ENCODE results near the gene CTDSPL. TPM values are rescaled to one million over a fixed set of nuclear protein-coding genes. Genes with fewer than 3 reads are reported as not detected.

CTDSPL gene
- total and polyA plus RNA-seq, 10 of the 15 experiments (the other 5 are each of a cell fraction or from before 2014, with no cell fraction given), result 0.05 to 0.51 (median 0.18) TPM; not detected in 6

- H3K27ac ChIP-seq (ENCODE audit: control insufficient read depth, insufficient read depth), result no peak overlapping the region
- no peaks in the 10 kb centered on the region for H3K36me3 ChIP-seq (ENCODE audit: control insufficient read depth in 2 of 2, insufficient read depth in 2 of 2, low read length in 1 of 2)
- ATAC-seq (no peak), FAIRE-seq (no peak), DNase-seq (ENCODE audit: low read depth, low spot score) (no peak)
- 39% methylated on average over 3 of the region's 3 CpGs for WGBS (ENCODE audit: insufficient coverage, insufficient replicate concordance, low lambda C conversion rate, missing lambda C conversion rate)
- no TSS peak for BruUV-seq (replicated peaks)
- RAD21 ChIA-PET (ENCODE audit: unreplicated experiment), result no interaction called here
- CTCF ChIA-PET, result interaction anchor here (1.0 to 4.8 kb wide), 3 partner anchors 11 to 101 kb away, joined by 3 to 41 read pairs (median 14); no protein-coding TSS in a partner anchor
- H3K4me3 ChIP-seq, result no peak overlapping the region
- no peak overlapping the region for H3K4me2 ChIP-seq (ENCODE audit: control insufficient read depth, insufficient read depth)
- no peaks in the 10 kb centered on the region for H4K20me1 ChIP-seq (ENCODE audit: control insufficient read depth, insufficient read depth)
- in situ Hi-C loops (cut with MboI), result no loop called here
- intact Hi-C loops (cut with micrococcal nuclease; ENCODE audit: unreplicated experiment), result no loop called here
- H2AFZ ChIP-seq (ENCODE audit: control insufficient read depth, low read depth, low read length), result no peak overlapping the region; the same call in 1 of the 2 replicates
- no peaks in the 10 kb centered on the region for H3K9me3 ChIP-seq (replicated peaks; ENCODE audit: control insufficient read depth, insufficient read depth, low read length)
- SMC1A ChIA-PET (ENCODE audit: uncharacterized antibody, unreplicated experiment), result interaction anchor here (0.6 to 2.0 kb wide), 3 partner anchors 11 to 33 kb away, joined by 3 to 4 read pairs (median 3); no protein-coding TSS in a partner anchor
- H3K9ac ChIP-seq (ENCODE audit: control insufficient read depth, insufficient read depth, low read length), result no peak overlapping the region
- peaks cover 3% of the 10 kb centered on the region for H3K4me1 ChIP-seq (ENCODE audit: control insufficient read depth, insufficient read depth, low read length)
- no peaks in the 10 kb centered on the region; a peak in 1 of 4 replicates for H3K27me3 ChIP-seq (replicated peaks in 1 of 2; ENCODE audit: control insufficient read depth in 2 of 2, insufficient read depth in 2 of 2, low read length in 1 of 2)
- POLR2A ChIA-PET, result no interaction called here
- H3K79me2 ChIP-seq (ENCODE audit: control insufficient read depth, insufficient read depth, low read length), result no peaks in the 10 kb centered on the region
- TF ChIP-seq TAF1 (IDR thresholded peaks at IDR 0.05; ENCODE audit: borderline replicate concordance, low read depth, low read length) (no peak), POLR2AphosphoS5 (IDR thresholded peaks at IDR 0.05; ENCODE audit: low read length) (no peak), ZNF274 (IDR thresholded peaks at IDR 0.05; ENCODE audit: insufficient read depth, insufficient read length) (no peak), YY1 (IDR thresholded peaks at IDR 0.05; ENCODE audit: low read depth, low read length) (no peak), TCF7 (IDR thresholded peaks at IDR 0.05; ENCODE audit: borderline replicate concordance) (no peak), ZBTB4 (CRISPR knock-in tag; IDR thresholded peaks at IDR 0.05) (no peak), RAD51 (IDR thresholded peaks at IDR 0.05) (no peak), CUX1 (IDR thresholded peaks at IDR 0.05; ENCODE audit: insufficient replicate concordance, low read depth, low read length) (no peak), RUNX3 (IDR thresholded peaks at IDR 0.05; ENCODE audit: low read length) (no peak), KLF5 (IDR thresholded peaks at IDR 0.05; ENCODE audit: partially characterized antibody) (no peak), RELA (IDR thresholded peaks at IDR 0.05; ENCODE audit: borderline replicate concordance, partially characterized antibody) (no peak)
These were observed 94.4 kb downstream of the CTDSPL start for GRCh38 chr3:37955918-37956707.

Measured in GM12878 (cell line).